CMK (cell line): ENCODE data around the gene DUSP7.

ENCODE experiments used
- DNase-seq: peaks from one replicate; pipeline ENCODE4 v3.0.0-alpha.2; 2010; ENCODE audit warnings: low read depth

DUSP7 gene

GRCh38 chr3:52026041-52026440 lies 30.3 kb downstream of the DUSP7 start:
- DNase-seq: no peak

DNA sequence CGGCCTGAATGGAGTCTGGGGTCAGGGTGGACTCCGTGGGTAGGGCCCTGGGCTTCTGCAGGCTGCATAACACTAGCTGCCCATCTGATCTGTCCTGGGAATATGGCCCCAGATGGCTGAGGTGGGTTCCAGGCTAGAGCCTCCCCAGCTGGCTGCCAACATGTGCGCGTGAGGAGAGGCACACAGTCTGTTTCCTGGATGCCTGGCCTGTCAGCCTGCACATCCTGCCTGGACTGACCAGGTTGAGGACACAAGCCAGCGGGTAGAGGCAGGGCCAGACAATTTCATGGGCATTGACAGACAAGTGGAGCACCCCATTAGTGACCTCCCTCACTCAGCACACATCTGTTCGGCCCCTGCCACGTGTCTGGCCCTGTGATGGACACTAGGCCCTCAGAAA lies 30.9 kb downstream of the DUSP7 start:
- DNase-seq: no peak

GRCh38 chr3:52024765-52025452 lies 31.5 kb downstream of the DUSP7 start:
- no peak for DNase-seq

GRCh38 chr3:52023860-52024764 lies 32.3 kb downstream of the DUSP7 start:
- DNase-seq: no peak

GRCh38 chr3:52023101-52023770 lies 33.1 kb downstream of the DUSP7 start:
- DNase-seq: no peak

- DNase-seq: no peak
Observed at GRCh38 chr3:52022323-52023100, 33.9 kb downstream of the DUSP7 start.

DNA sequence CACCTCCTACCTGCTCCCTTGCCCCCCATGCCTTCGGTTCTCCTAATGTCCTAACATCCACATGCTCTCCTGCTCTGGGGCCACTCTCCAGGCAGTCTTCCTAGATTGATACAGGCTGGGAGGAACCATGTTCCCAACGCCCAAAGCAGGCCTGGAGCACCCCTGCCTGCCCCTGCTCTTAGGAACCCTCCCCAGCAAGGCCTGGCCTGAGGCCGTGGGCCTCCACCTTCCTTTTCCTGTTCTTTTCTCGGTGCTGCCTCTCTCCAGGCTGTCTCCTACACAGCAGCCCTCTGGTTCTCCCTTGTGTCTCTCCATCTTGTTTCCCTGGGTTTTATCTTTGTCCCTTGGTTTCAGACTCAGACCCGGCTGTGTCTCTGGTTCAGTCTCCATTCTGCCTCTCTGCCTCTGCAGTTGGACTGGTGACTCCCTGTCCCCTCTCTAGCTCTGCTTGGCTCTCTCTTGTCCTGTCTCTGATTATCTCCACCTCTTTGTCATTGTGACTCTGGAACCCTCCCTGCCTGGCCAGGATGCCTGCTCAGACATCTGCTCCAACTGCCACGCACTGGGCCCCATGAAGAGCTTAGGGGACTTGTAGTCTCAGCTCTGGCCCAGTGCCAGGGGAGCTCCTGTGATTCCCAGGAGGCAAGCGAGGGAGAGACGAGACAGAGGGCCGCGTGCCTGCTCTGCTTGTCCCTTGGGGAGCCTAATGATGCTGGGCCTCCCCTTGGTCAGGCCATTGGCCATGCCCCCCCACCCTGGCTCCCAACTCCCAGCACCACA lies 34.7 kb downstream of the DUSP7 start:
- DNase-seq: no peak

DNA sequence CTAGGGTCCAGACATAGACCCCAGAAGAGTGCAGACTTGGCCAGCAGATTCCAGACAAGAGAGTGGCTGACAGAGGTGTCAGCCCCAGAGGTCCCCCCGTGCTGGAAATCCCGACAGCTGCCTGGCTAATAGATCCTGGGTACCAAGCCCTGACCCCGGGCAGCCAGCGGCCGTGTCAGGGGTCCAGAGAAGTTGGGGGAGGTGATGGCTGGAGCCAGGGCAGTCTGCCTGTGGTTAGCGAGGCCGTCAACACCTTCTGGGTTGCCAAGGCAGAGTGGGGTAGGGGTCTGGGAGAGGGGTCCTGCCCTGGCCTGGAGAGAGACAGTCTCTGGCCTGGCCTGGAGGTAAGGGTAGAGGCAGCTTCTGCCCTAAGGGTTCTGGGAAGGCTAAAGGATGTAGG lies 35.6 kb downstream of the DUSP7 start:
- no peak for DNase-seq

DNA sequence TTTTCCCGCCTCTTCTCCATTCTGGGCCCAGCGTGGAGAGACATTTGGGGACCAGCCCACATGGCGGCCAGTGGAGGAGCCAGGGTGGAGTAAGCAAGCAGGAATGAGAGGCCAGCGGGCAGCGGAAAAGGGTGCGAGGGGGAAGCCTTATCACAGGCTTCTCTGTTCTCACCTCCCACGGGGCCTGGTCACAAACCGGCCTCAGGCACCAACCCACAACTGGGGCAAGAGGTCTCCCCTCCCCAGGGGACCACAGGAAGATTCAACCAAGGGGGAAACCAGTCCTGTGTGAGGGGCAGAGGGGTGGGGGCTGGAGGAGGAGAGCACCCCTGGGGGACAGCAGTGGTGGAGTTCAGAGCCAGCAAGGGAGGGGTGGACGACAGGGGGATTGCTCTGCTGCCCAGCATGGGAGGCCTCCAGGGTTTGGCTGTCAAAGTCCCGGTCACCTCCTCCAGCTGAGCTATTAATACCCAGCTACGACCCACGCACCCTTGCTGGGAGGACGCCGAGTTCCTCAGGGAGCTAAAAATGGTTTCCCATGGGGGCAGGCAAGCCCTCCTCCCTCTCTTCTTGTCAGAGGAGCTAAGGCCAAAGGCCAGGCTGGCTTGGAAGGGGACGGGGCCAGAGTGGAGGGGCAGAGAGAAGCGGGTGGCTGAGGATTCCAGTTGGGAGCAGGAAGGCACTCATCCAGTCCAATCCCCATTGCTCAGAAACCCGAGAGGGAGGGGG lies 36.9 kb downstream of the DUSP7 start:
- no peak for DNase-seq

- DNase-seq: no peak
Observed at GRCh38 chr3:52018319-52019000, 37.9 kb downstream of the DUSP7 start.

DNA sequence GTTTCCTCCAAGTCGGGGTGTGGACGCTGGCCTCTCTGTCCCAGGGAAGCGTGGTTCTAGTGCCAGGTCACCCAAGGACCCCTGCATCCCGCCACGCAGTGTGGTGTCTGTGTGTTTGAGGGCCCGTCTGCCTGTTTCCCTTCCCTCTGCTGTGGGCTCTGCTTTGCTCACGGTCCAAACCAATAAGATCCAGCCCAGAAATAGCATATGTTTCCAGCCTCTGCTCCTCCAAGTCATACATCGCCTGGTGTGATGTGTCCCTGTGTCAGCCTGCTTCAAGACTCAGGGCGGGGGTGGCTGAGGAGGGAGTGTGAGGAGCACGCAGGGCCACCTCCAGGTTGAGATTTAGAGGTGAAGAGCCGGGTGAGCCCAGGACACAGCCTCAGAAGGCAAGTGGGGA lies 38.8 kb downstream of the DUSP7 start:
- DNase-seq: no peak

- no peak for DNase-seq
Observed at GRCh38 chr3:52015438-52016228, 40.7 kb downstream of the DUSP7 start.

- DNase-seq: no peak
Observed at GRCh38 chr3:52014613-52015012, 41.8 kb downstream of the DUSP7 start.

DNA sequence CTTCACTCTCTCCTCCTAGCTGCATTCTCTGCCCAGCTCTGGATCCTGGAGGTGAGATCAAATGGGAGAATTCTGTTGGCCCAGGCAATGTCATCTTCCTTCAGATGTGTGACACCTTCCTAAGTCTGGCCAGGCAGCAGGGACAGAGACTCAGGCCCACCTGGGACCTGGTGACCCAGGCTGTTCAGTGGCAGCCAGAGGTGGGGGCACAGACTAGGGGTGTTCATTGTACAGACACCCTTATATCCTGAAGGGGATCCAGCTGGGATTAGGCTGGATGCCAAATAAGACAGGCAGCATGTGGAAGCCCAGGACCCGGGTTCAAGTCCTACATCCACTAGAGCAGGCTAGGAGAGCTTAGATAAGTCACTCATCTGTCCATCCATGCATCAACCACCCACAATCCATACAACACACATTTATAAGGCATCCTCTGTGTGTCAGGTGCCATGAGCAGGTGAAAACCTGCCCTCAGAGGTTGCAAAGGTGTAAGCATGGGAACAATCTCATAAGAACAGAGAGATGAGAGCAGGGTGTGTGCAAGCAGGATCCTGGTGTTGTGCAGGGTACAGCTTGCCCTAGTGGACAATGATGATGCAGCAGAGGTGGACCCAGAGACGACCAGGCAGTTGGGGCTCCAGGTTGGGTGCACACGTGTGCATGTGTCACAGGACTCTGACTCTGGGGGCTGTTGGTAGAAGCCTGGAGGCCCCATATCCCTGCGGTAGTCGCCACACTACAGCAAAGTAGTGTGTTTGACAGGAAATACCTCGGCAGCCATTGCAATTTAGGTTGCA lies 42.4 kb downstream of the DUSP7 start:
- no peak for DNase-seq

DNA sequence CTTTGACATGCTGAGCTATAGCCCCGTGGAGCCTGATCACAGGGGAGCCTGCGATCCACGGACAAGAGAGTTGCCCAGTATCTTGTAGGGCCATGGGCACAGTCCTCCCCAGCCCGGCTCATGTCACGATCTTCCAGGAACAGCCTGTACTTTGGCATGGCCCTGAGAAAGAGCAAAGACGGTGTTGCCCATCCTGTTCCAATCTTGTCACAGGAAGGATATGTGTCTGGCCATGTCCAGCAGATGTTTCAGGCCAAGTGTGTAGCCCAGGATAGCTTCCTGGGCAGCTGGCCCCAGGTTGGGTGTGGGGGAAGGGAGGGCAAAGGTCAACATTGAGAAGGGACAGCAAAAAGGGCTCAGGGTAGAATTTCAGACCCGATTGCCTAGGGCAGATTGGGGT lies 43.7 kb downstream of the DUSP7 start:
- no peak for DNase-seq

DNA sequence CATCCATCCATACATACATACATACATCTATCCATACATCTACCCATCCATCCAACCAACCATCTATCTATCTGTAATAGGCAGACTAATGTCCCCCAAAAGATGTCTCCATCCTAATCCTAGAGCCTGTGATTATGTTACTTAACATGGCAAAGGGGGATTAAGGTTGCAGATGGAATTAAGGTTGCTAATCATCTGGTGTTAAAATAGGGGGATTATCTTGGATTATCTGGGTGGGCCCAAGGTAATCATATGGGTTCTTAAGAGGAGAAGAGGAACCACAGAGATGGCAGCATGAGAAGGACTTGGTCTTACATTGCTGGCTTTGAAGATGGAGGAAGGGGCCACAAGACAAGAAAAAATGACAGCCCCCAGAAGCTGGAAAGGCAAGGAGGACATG lies 45.9 kb downstream of the DUSP7 start:
- no peak for DNase-seq

- DNase-seq: no peak
Observed at GRCh38 chr3:52007291-52007690, 49.1 kb downstream of the DUSP7 start.

GRCh38 chr3:52006820-52007133 lies 49.6 kb downstream of the DUSP7 start:
- DNase-seq: no peak
